ENCODE measurements around the gene HPX.

GRCh38 chr11:6448574-6448973 lies 7.8 kb upstream of the HPX start:
- TF ChIP-seq CTCF (IDR thresholded peaks at IDR 0.05; ENCODE audit: insufficient read depth, low read depth, low read length) (no peak), EZH2 (IDR thresholded peaks at IDR 0.05; ENCODE audit: insufficient read depth, low read length) (no peak)

Data from astrocyte (in vitro differentiated cells and primary cell).